NCI-H2107 (cell line): ENCODE measurements around the gene DPF3.

Experiments
- DNase-seq: peaks from one replicate; lab custom pipeline; 2025; lab: John Stamatoyannopoulos, UW

Gene DPF3

DNA sequence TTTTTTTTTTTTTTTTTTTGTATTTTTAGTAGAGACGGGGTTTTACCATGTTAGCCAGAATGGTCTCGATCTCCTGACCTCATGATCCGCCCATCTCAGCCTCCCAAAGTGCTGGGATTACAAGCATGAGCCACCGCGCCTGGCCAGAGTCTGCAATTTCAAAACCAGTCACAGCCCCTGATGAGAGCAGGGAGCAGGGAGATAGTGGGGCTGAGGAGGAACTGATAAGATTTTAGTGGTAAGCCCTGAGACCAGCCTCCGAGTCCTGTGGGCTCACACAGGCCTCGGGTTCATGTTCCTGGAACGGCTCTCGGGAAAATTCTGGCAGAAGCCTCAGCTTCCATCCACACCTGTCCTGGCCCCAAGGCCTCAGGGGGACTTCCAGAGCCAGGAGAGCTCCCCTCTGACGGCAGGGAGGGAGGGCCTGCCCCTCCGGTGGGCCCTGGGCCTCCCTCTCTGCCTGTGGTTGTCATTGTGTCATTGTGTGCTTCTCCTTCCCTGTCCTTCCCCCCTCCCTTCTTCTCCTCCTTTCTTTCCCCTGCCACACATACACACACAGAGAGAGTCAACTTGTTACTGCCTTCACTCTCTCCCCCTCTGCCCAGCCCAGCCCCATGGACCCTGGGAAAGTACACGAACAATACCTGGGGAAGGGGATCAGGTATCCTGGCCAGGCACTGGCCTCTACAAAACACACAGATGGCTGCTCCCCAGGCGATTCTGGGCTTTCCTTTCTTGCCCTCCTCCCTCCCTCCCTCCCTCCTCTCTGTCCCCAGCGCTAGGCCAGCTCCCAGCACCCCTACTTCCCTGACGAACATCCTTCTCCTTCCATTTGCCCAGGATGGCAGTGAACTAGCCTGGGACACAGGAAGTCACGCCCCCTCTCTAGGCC is 294.1 kb downstream of the DPF3 start:
- DNase-seq = no peak

DNA sequence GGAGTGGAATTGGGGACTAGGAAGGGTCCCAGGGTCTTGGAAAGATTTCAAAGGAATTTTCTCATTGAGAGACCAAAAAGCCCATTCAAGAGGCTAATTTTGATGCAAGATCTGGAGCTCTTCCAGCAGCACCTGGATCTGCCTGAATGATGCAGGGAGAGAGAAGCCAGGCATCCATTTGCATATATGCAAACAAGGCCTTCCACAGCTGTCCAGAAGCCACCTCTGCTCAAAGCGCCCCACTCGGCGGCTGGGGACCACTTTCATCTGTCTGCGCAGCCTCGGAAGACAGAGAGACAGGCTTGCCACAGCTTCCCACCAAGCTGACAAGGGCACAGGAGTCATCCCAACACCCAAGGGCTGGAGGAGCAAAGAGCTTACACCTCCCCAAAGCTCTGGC is 295.6 kb downstream of the DPF3 start:
- DNase-seq = no peak

DNA sequence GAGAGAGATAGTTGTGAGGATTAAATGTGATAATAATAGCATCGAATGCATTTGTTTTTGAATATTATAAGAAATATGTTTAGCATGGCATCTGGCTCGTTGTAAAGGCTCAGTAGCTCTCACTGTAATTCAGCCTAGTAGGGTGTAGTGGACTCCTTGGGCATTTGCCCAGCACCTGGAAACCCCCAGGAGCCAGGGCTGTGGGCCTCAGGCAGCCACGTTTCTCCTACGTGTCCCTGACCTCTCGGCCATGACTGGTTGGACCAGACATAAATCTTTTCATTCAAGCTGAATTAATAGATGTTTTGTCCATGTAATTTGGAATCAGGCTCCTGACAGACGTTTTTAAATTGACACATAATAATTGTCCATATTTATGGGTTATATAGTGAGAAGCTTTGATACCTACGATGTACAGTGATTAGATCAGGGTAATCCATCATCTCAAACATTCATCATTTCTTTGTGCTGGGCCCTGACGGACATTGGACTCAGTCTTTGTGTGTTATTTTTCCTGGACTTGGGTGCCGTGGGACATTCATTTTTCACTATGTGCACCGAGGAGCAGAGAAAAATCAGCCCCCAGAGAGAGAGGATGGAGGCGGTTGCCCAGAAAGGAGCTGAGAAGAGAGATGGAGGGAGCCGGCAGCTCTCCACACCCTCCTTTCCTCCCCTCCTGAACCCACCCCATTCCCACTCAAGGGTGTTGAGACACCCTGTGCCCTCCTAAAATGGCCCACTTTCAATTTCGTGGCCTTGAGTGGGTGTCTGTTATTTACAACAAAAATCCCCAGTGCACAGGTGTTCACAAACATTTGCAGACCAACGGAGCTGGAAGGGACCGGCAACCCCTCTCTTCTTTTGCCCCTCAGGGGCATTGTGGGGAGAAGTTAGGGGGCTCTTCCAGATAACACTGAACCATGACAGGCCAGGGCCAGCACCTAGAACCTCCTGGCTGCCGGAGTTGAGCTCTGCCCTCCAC is 296.4 kb downstream of the DPF3 start:
- DNase-seq = no peak

DNA sequence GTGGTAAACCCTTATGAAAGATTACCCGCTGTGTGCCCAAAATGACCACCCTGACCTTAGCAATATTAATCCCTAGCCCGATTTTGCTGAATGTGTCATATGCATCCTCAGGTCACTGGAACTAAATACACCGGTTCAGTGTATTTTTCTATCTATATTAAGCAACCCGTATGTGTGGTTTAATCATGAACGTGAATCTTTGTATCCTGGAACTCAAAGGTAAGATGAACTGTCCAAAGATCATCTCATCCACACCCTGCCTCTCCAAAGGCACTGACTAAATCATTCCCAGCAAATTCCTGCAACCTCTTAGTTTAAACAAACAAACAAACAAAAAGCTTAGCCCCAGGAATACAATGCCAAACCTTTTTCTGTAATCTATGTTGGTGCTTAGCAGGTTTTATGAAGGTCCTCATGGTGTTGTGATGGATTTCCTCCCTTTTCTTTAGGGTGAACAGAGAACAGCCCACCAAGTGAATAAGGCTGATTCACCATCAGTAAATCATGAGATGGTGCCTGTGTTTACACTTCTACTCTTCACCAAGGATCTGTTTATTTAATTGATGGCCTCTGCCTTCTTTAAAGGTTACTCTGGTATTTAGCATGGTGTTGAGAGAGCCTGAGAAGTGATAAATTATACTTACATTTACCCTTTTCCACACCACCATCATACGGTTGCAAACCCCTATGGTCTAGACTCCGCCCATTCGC is 298.6 kb downstream of the DPF3 start:
- no peak for DNase-seq

DNA sequence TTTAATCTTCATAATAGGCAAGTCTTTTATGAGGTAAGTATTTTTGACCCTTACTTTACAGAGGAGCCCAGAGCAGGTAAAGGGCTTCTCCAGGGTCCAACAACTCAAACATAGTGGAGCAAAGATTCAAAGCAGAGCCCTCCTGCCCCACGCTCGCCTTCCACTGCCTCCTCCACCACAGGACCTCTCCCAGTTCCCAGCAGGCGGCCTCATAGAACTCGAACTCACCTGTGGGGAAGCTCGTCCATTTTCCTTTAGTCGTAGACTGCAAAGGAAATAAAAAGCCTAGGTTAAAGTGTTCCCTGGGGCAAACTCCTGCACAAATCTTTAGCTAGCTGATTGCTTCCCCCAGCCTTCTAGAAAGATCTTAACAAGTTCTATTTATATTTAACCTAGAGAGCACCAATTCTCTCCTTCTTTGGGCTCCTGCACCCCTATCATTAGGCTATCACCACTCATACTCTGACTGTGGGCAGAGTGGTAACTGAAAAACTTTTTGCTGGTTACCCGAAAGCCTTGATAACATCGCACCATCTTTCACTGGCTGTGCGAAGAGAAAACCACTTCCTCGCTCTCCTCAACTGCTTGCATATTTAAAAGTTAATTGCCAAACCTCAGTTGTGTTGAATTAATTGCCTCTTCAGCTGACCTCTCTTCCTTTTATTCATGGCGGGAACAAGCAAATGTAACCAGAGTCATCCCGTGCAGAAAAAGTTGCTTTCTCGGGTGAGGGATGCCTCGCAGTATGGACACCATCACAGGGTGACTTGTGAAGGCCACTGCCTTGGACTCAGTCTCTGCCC is 299.6 kb downstream of the DPF3 start:
- no peak for DNase-seq

DNA sequence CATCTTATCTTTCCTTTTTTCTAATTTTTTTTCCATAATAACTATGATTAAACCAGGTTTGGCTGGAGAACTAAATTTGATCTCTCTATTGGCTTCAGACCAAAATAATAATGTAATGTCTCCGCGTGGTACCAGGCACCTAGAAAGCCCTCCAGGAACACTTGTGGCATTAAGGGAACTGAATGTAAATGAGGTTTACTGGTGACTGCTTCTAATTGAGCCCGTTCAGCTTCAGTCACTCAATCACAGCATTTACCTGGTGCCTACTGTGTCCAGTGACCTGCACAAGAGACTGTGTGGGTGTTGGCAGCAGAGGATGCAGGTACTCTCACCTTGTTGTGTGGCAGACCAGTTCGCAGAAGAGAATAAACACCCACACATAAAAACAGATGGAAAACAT is 302.5 kb downstream of the DPF3 start:
- no peak for DNase-seq

DNA sequence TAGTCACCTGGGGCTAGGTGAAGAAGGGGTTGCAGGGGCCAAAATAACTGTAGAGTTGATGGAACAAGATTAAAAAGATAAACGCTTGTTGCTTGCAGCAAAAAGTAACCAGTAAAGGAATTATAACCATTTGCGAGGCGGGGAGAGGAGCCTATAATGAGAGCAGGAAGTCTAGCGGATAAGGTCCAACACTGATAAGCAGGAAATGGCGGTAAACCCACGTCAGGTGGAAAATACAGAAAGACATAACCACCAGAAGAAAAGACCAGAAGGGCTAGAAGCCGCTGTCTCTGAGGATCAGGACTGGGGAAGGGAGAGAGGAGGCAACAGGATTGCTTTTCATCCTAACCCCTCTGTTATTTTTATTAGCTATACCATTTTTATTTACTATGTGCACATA is 303.3 kb downstream of the DPF3 start:
- no peak for DNase-seq

DNA sequence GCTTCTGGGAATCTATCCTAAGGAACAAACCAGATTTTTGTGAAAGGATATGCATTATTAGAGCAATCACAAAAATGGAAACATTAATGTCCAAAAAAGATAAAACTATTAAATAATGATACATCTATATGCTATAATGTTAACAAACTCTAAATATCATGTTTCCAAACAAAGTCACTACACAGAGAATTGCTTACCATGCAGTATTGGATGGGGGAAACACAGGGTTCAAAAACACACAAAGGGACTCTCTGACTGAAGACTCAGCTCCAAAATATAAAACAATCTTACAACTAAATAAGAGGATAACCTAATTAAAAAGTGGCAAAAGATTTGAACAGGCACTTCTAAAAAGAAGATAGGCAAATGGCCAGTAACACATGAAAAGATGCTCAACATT is 304.2 kb downstream of the DPF3 start:
- no peak for DNase-seq

DNA sequence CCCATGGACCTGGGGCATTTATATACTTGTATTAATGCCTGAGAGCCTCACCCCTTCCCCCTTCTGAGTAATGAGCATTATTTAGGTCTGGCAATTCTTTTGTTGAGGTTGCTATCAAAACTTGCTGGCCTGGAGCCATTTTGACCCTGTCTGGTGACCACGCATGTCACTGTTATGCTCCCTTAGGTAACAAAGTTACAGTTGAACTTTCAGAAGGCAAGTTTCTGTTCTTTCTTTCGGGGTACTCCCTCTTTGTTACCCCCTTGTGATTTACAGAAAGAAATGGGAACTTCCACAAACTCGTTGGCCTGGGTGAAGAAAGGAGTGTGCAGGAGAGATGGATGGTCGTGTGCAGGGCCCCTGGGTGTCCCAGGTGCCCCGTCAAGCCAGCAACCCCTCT is 305.4 kb downstream of the DPF3 start:
- no peak for DNase-seq

DNA sequence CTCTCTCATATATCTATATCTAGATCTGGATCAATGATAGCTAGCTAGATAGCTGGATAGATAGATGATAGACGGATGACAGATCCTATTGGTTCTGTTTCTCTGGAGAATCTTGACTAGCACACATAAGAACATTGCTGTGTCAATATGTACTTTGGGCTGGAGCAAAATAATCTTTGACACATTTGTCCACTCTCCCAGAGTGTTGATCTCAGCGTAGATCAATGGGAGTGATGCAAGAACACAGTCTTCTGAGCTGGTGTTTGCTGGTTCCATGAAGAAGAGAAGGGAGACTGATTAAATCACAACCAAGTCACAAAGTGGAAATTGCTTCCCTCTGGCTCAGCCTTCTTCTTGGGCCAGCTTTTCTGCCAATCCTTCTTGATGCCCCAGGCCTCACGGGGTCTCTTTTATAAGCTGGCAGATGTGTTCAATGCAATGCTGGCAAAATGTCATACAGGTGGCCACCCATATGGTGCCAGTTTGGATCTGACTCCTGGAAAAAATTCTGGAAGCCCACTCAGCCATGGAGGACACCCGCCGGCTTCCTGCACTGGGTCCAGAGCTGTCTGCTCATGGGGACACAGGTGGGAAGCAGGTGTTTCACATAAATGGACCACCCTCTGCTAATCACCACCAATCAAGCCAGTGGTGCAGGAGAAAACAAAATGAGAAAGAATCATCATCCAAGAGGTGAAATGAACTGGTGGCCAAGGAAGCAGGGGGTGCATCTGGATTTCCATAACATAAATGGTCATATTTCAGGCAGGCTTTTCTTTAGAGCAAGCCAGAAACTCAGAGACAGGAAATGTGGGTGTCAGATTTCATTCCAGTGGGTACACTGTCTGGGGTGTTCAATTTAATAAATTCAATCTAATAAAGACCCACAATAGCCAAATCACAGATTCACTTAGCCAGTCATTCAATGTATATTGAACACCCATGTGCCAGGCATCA is 310.3 kb downstream of the DPF3 start:
- no peak for DNase-seq

DNA sequence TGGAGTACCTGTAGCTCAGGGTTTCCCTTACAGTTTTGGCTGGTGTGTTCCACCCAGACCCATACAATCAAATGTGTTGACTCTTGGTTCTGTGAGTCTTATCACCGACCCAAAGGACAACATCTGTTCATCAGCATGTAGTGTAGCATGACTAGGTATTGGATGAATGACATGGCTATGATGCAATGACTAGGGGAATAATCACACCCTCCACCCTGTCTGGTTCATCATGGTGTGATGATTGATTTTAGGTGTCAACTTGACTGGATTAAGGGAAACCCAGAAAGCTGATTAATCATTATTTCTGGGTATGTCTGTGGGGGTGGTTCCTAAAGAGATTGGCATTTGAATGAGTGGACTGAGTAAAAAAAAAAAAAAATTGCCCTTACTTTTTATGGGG is 311.3 kb downstream of the DPF3 start:
- DNase-seq = no peak

DNA sequence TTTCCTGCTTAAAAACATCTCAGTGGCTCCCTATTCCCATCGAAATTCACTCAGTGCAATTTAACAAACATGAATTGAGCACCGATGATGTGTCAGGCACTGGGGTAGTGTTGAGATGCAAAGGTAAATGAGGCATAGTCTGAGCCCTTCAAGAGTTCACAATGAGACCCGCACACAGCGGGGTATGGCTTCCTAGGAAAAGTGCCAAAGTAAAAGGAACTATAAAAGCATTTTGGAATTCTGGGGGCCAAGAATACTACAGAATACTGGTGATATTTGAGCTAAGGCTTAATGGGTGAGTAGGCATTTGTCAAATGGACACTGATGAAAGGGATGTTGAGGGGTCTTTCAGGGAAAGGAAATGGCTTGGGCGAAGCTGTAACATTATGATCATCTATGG is 315.4 kb downstream of the DPF3 start:
- no peak for DNase-seq

DNA sequence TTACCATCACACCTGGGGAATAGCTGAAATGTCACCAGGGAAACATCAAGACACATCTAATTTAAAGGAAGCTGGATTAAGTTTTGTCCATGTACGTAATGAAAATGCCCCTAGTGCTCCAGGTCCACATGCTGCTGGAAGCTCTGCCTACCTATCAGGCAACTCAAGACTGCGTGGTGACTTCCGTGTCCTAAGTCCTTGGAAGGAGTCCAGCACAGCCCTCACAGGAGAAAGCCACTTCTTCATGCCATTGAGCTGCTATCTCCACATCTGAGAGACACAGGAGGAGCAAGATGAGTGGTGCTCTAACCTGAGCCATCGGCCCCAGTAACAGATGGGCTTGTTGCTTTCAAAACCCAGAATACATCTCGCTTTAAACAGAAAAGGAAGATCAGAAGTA is 316.4 kb downstream of the DPF3 start:
- DNase-seq = no peak

DNA sequence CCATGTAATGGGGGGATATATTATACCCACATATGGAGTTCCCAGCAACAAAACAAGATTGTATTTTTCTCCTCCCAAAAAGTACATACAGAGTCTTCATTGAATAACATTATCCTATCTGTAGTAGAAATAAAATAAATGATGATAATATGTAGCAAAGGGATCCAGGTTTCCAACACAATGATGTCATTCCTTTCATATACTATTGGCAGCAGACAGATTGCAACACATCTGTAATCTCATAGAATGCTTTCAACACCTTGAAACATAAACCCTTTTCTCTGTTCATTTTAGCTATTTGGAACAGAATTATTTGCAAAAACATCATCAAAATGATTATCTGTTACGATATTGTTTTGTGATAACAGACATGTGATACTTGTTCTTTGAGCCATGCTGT is 317.6 kb downstream of the DPF3 start:
- no peak for DNase-seq

DNA sequence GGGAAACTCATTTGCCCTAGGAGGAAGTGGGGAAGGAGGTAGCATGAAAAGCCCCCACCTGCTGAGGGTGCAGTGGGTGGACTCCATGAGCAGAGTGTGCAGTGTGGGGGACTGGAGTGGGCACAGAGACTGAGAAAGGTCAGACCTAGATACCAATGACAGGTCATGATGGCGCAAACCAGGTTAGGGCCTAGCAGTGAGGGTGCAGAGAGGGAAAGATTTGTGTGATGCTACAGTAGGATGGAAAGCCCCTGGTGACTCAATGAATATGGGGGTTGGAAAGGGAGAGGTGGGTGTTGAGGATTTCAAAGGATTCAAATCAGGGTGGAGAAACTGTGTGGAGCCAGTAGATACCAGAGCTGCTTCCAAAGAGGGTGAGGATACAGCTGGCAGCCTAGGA is 319.2 kb downstream of the DPF3 start:
- DNase-seq = no peak

DNA sequence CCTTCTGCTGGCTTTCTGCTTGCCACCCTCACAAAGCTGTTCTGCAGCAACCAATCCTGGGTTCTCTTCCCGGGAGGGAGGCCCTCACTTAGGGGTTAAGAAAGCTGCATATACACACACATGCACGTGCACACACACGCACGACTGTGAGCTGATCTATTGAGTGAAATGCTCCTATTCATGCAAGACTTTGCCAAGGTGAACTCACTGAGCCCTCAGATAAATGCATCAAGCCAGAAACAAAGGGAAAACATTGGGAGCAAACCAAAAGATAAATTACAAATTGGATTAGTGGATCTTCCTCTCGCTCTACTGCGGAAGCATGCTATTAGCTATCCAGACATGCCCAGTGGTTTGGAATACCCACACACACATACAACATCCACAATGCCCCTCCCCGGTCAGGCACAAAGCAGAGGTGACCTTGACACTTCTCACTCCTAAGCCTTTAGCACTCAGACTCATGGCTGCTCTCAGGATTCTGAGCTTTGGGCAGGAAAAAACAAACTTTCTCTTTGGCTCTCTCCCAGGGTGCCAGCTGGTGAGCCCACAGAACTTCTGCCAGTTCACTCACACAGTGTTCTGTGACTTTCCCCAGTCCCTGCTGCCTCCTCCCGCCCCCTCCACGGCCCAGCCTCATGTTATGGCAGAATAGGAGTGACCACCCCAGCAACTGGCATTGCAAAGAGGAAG is 320.0 kb downstream of the DPF3 start:
- no peak for DNase-seq
